NCI-H1436 treated with DMSO at 0.1 percent for 48 hours (cell line): Measurements from ENCODE around the gene CCER1.

Source experiments
- DNase-seq: peaks from one replicate; lab custom pipeline; 2025; lab: John Stamatoyannopoulos, UW

The CCER1 gene

GRCh38 chr12:90965204-90965603, 10.2 kb upstream of the CCER1 start:
- DNase-seq, result no peak

DNA sequence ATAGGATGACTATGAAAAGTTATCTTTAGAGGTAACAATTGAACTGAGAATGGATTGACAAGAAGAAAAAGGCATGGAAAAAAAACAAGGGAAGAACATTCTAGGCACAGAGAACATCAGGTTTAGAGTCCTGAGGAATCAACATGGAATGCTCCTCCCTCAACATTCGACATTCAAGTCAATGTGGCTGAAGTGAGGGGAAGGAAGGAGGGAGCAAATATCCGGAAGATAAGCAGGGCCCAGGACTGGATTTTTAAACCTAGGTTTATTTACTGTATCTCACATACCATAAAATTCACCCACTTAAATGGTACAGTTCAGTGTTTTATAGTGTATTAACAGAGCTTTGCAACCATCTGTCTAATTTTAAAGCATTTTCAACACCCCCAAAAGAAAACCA, 9.6 kb upstream of the CCER1 start:
- DNase-seq, result no peak

- DNase-seq, result no peak
These were observed 9.0 kb upstream of the CCER1 start for GRCh38 chr12:90963946-90964345.

- DNase-seq, result no peak
These were observed 6.2 kb upstream of the CCER1 start for GRCh38 chr12:90961154-90961553.

- no peak for DNase-seq
These were observed 4.7 kb upstream of the CCER1 start for GRCh38 chr12:90959538-90960139.

DNA sequence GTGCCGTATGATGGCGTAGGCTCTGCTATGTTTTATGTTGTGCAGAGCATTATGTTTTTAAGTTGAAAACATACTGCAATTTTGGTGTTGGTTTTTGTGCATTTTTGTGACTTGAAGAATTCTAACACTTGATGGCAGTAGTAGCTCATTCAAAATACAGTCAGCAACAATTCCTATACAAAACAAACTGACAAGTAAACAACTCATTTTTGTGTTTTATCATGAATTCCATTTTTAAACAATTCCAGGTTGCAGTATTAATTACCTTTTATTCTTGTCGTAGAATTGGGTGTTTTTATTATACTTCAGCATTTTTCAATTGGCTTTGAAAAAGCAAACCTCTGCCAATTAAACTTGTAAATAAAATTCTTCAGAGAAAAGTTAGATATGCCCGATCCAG, 4.1 kb upstream of the CCER1 start:
- DNase-seq, result no peak

DNA sequence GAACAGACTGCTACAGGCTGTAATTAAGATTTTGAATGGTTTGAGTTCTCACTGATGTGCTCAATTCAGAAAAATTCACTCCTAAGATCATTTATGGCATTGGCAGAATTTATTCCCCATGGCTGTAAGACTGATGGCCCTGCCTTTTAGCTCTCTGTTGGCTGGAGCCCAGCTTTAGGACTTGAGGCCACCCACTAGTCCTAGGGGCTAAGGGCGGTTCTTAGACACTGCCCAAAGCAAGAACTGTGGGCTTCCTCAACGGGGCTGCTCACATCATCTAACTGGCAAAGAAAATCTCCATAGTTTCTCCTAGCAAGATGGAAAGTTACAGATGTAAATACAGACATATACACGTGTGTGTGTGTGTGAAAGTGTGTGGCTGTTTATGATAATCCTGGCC, 3.4 kb upstream of the CCER1 start:
- DNase-seq, result no peak

DNA sequence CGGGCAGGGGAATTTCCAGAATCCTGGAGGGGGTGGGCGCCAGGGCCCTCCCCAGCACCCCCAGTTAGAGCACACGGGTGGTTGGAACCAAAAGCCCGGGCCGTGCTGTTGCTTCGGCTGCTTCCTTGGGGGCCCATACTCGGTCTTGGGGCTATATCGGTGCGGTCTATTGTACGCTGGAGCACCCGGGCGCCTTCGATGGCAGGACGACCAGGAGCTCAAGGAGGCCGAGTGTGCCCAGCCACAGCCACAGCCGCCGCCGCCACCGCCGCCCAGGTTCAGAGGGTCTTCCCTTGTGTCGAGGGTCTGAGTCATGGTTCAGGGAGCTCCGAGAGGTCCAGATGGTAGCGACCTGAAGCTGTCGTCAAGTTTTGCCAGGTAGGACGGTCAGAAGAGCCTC, 548 bp downstream of the CCER1 start:
- DNase-seq, result no peak

- DNase-seq, result no peak
These were observed 987 bp downstream of the CCER1 start for GRCh38 chr12:90953956-90954421.

DNA sequence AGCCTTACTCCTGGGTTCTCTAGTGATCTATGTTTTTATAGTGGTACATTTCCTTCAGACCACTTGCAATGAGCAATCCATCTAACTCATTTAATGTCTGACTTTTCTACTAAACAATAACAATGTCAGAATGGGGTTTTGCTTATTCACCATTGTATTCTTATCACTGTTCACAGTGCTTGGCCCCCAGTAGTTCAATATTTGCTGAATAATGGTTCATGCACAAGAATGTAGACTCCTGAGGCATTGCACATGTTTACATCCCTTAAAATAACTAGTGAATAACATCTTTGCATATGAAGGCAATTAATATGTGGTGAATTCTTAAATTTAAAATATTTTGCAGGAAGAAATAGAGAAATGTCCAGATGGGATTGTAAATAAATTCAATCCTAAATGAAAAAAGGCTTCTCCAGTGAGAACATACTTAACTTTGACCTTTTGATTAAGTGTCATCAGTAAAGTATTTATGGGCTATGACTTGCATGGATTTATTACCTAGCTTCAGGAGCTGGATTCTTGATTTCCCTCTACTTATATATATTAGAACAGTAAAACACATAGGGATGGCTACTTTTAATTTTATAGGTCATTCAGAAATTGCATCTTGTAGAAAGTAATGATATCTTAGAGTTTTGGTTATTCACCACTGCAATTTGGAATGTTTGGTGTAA, 3.4 kb downstream of the CCER1 start:
- no peak for DNase-seq

- DNase-seq, result no peak
These were observed 7.1 kb downstream of the CCER1 start for GRCh38 chr12:90947869-90948268.

GRCh38 chr12:90945070-90945649, 9.8 kb downstream of the CCER1 start:
- DNase-seq, result no peak

DNA sequence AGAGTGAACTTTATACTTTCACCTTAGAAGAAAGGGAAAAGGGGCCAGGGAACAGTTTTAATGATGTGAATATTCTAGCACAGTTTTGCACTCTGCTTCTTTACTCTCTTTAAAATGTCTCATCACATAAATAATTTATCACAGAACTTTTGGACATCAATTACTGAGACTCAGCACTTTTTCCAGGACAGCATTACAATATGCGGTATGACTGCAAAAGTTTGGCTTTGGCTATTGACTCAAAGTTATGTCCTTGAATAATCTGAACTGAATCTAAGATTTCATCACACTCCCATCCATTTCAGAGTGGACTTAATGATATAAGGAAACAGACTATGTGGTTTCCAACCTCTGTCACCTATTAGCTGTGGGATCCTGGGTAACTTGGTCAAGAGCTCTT, 11.7 kb downstream of the CCER1 start:
- DNase-seq, result no peak

- DNase-seq, result no peak
These were observed 14.0 kb downstream of the CCER1 start for GRCh38 chr12:90940872-90941499.

- DNase-seq, result no peak
These were observed 15.6 kb downstream of the CCER1 start for GRCh38 chr12:90939382-90939781.

DNA sequence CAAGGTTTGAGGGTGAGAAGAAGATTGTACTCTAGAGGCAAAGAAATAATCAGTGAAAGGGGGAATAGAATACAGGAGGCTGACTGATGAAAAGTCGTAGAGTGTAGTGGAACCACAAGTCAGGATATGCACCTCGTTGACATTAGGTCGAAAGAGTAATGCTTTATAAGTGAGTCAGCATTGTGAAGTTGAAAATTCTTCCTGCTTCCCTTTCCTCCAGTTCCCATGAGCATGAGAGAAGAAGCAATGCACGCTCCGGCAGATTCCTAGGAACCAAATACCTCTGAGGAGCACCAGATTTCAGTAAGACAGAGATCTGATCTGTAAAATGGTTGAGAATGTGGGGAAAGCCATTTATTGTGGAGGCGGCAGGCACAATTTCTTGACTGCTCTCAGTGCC, 16.5 kb downstream of the CCER1 start:
- no peak for DNase-seq

GRCh38 chr12:90937651-90938050, 17.3 kb downstream of the CCER1 start:
- no peak for DNase-seq

GRCh38 chr12:90936230-90937005, 18.6 kb downstream of the CCER1 start:
- no peak for DNase-seq

- DNase-seq, result no peak
These were observed 29.4 kb downstream of the CCER1 start for GRCh38 chr12:90925562-90925961.

DNA sequence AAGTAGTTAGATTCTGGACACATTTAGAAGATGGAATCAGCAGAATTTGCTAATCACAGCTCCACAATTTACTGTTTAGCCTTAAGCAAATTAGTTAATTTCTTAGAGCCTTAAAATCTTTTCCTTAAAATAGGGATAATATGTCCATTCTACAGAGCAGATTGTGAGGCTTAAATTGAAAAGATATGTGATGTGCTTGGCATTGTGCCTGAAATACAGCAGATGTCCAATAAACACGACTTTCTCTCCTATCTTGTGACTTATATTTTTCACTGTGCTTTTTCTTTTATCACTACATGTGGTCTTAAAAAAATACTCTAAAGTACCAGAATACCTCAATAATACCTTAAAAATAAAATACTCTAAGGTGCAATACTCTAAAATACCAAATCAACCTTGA, 30.6 kb downstream of the CCER1 start:
- no peak for DNase-seq

DNA sequence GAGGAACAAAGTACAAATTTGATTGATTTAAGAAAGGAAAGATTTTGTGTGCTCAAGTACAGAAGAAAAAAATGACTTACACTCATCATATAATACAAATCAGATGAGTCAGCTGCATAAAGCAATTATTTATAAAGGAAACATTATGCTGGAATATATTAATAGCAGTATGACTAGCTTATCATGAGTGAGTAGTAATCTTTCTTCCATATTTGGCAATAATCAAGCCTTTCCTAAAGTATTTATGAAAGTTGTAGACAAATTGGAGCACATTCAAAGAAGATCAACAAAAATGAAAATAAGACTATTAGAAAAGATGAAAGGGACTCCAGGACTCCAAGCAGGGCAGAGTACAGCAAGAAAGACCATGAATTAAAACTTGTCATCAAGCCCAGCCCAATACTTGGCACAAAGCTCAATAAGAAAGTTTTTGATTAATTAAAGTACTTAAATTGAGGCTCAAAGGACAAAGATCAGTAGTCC, 32.8 kb downstream of the CCER1 start:
- no peak for DNase-seq

- no peak for DNase-seq
These were observed 33.4 kb downstream of the CCER1 start for GRCh38 chr12:90921536-90921935.
